Psoas muscle (tissue), 8 donors: ENCODE measurements around the gene ITGA11. TPM values are rescaled to one million over a fixed set of nuclear protein-coding genes. Genes with fewer than 3 reads are reported as not detected.
A peak's percentile ranks its signal among the peaks of the same experiment; 100 is the strongest.

ENCODE experiments used
- ATAC-seq, 4 donors: fragments of 200-7000 bp; cut with Tn5 transposase; one replicate each; pipeline ENCODE4 v1.9.1; 2020; ENCODE audit warnings: moderate library complexity in 3 of 4, mild to moderate bottlenecking in 2 of 4
- DNase-seq, 2 donors: peaks; one replicate each; pipeline ENCODE4 v3.0.0-alpha.2; 2020
- H3K27ac ChIP-seq: fragments of 200-600 bp; one replicate; pipeline ENCODE4 v1.8.0; 2022
- H3K27me3 ChIP-seq, 3 donors: fragments of 200-600 bp in 1 of 3; one replicate each; pipeline versions ENCODE4 v1.6.1 to v1.8.0; 2013 to 2022; ENCODE audit warnings: low read length in 2 of 3, mild to moderate bottlenecking in 2 of 3, moderate library complexity in 1 of 3; ENCODE audit not compliant: insufficient read depth in 3 of 3
- H3K36me3 ChIP-seq, 2 donors: fragments of 200-600 bp in 1 of 2; one replicate each; pipeline versions ENCODE4 v1.6.1 to v1.8.0; 2013 to 2022; ENCODE audit warnings: low read depth in 1 of 2, mild to moderate bottlenecking in 1 of 2, moderate library complexity in 1 of 2; ENCODE audit not compliant: insufficient read depth in 1 of 2
- H3K4me1 ChIP-seq: fragments of 200-600 bp; one replicate; pipeline ENCODE4 v1.8.0; 2022
- H3K4me3 ChIP-seq: fragments of 200-600 bp; one replicate; pipeline ENCODE4 v1.8.0; 2022; ENCODE audit warnings: mild to moderate bottlenecking
- H3K9me3 ChIP-seq: fragments of 200-600 bp; one replicate; pipeline ENCODE4 v1.8.0; 2022
- CTCF ChIP-seq: fragments of 200-600 bp; IDR thresholded peaks from one replicate; pipeline ENCODE4 v1.8.0; 2022; ENCODE audit warnings: antibody characterized with exemption
- WGBS, 3 donors: extraction: QIAGEN DNeasy Blood & Tissue Kit; methylation state at CpG; one replicate each; pipeline versions ENCODE4 v1.1.6 to v1.1.7; 2013; 5-methylcytosine and 5-hydroxymethylcytosine counted together
- intact Hi-C, 2 donors: fragments of 100-400 bp; cut with DNase I; formaldehyde crosslinking; loops; one replicate each; pipeline versions ENCODE4 v1.11.0 to v1.14.2; 2022
- polyA plus RNA-seq, 3 donors: library from polyadenylated mRNA; stranded (reverse); fragments of 200-250 nt; gene quantifications; one replicate each; pipeline ENCODE4 v1.2.3, GENCODE V29; 2013
- total RNA-seq, 4 donors: library from RNA; stranded (reverse); fragmentation: NEBNext Ultra II Directional in 2 of 4; extraction: Animal tissue kit (Norgen Biotek cat#: 25700) in 2 of 4; gene quantifications; one replicate each; pipeline versions ENCODE4 v1.2.1 to v1.2.4, GENCODE V29; 2021 to 2023
- donor health status: healthy with polysubstance abuse.
- donor health status: DM: no; HTN: no; CAD: no; lungs with moderate emphysema.
- donor health status: Bipolar disorder and iron deficiency.
- donor health status: healthy.
- donor health status: DM: yes; HTN: yes; CAD: no.
- donor health status: DM: no; HTN: no; CAD: no.
- donor health status: DM: no; HTN: no; CAD: no.
- donor health status: DM: yes; HTN: yes; CAD: no.

The ITGA11 gene
- total and polyA plus RNA-seq, 7 donors: 0.10 to 7.9 (median 0.97) TPM

GRCh38 chr15:68464448-68465090 lies 32.6 kb upstream of the ITGA11 start:
- H3K27me3 ChIP-seq: no peaks in the 10 kb centered on the region
- peaks cover 7% of the 10 kb centered on the region for H3K9me3 ChIP-seq
- TF ChIP-seq CTCF: no peak
- H3K27ac ChIP-seq: no peak overlapping the region
- 71 to 77% (median 73%) methylated on average over 7 of the region's 7 CpGs for WGBS, 3 donors
- ATAC-seq (no peak), DNase-seq (peak; percentile 38 to 66)
- no peaks in the 10 kb centered on the region for H3K36me3 ChIP-seq
- no peaks in the 10 kb centered on the region for H3K4me1 ChIP-seq
- intact Hi-C loops: no loop called here
- no peak overlapping the region for H3K4me3 ChIP-seq

GRCh38 chr15:68463996-68464395 lies 32.0 kb upstream of the ITGA11 start:
- Histone ChIP-seq H3K27me3 (no peaks in the 10 kb centered on the region), H3K4me3 (no peak overlapping the region), H3K9me3 (peaks cover 7% of the 10 kb centered on the region), H3K4me1 (no peaks in the 10 kb centered on the region), H3K27ac (no peak overlapping the region), H3K36me3 (no peaks in the 10 kb centered on the region)
- no peak for TF ChIP-seq CTCF
- intact Hi-C loops: no loop called here
- no peak for ATAC-seq
- WGBS, 3 donors: 67 to 71% (median 71%) methylated on average over 3 of the region's 3 CpGs
- no peak for DNase-seq

GRCh38 chr15:68463444-68463843 lies 31.5 kb upstream of the ITGA11 start:
- WGBS, 3 donors: 80 to 86% (median 83%) methylated on average over 5 of the region's 5 CpGs
- Histone ChIP-seq H3K9me3 (peaks cover 7% of the 10 kb centered on the region), H3K4me3 (no peak overlapping the region), H3K27ac (no peak overlapping the region), H3K4me1 (no peaks in the 10 kb centered on the region), H3K27me3 (no peaks in the 10 kb centered on the region), H3K36me3 (no peaks in the 10 kb centered on the region)
- ATAC-seq: no peak
- no peak for DNase-seq
- TF ChIP-seq CTCF: no peak
- intact Hi-C loops: no loop called here

- H3K9me3 ChIP-seq: peaks cover 16% of the 10 kb centered on the region
- ATAC-seq (no peak), DNase-seq (no peak)
- H3K27me3 ChIP-seq: no peaks in the 10 kb centered on the region
- no peaks in the 10 kb centered on the region for H3K4me1 ChIP-seq
- no peak for TF ChIP-seq CTCF
- H3K36me3 ChIP-seq: no peaks in the 10 kb centered on the region
- 71 to 89% (median 72%) methylated on average over 2 of the region's 2 CpGs for WGBS, 3 donors
- no peak overlapping the region for H3K27ac ChIP-seq
- intact Hi-C loops: no loop called here
- H3K4me3 ChIP-seq: no peak overlapping the region
These were observed 28.2 kb upstream of the ITGA11 start for GRCh38 chr15:68460166-68460565.

- Histone ChIP-seq H3K4me1 (no peaks in the 10 kb centered on the region), H3K4me3 (no peak overlapping the region), H3K9me3 (no peaks in the 10 kb centered on the region), H3K27ac (no peak overlapping the region), H3K27me3 (peaks cover 0 to 48% (median 0%) of the 10 kb centered on the region in 3 donors), H3K36me3 (no peaks in the 10 kb centered on the region)
- TF ChIP-seq CTCF: no peak
- DNase-seq (no peak), ATAC-seq (no peak)
- WGBS, 3 donors: 14 to 50% (median 22%) methylated on average over 1 of the region's 1 CpG
- intact Hi-C loops: no loop called here
These were observed 18.2 kb upstream of the ITGA11 start for GRCh38 chr15:68450192-68450591.
